KBM-7 (cell line): Measurements from ENCODE around the gene CRACR2B.

Source experiments
- DNase-seq: peaks from one replicate; pipeline ENCODE4 v3.0.0-alpha.2; 2015
- in situ Hi-C: fragments of 300-500 bp; cut with MboI; formaldehyde crosslinking; loops from 2 replicates; pipeline ENCODE4 v1.14.3; 2020; ENCODE audit warnings: low sequenced_read_pairs, low pct_unique_long_range_greater_than_20kb, mixed read lengths

CRACR2B gene

DNA sequence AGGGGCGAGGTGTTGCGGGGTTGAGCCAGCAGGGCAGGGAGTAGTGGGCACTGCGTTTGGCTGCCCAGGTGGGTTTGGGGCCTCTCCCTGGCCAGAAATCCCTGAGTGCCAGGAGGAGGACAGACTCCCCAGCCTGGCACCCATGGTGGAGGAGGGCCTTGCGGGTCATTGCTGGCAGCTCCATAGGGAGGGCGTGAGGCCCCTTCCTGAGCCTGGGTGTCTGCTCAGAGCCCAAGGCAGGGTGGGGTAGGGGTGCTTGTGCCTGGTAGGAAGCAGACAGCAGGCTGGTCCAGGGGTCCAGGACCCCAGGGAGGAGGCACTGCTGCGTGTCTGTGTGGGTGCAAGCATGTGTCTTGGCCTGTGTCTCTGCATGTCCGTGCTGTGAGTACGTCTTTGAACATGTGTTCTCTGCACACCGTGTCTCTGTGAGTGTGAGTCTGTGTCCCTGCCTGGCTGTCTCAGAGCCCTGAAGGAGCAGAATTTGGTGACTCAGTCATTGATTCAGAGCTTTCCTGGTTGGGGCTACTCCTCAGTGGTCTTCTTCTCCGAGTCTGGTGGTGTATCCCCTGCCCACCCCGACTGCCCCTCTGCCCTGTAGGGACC lies 18.9 kb downstream of the CRACR2B start:
- in situ Hi-C loops: no loop called here

DNA sequence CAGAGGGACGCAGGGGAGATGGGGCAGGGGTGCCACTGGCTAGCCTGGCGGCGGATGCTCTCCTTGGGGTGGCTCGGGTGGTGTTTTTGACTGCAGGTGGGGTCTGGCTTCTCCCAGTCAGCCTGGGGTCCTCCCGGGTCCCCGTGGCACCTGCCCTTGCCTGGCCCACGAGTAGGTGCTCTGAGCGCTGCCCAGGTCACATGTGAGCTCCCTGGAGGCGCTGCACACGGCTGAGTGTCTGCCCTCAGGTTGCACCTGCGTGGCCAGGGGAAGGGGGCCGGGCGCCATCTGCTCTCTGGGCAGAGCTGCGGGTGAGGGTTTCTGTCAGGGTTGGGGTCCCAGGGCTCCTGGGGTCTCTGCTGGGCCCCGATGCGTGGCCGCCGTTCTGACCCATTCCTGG lies 20.2 kb downstream of the CRACR2B start:
- in situ Hi-C loops: no loop called here
- DNase-seq: no peak

More for the DNA sequence above, 18.9 kb downstream of the CRACR2B start:
- DNase-seq: no peak

DNA sequence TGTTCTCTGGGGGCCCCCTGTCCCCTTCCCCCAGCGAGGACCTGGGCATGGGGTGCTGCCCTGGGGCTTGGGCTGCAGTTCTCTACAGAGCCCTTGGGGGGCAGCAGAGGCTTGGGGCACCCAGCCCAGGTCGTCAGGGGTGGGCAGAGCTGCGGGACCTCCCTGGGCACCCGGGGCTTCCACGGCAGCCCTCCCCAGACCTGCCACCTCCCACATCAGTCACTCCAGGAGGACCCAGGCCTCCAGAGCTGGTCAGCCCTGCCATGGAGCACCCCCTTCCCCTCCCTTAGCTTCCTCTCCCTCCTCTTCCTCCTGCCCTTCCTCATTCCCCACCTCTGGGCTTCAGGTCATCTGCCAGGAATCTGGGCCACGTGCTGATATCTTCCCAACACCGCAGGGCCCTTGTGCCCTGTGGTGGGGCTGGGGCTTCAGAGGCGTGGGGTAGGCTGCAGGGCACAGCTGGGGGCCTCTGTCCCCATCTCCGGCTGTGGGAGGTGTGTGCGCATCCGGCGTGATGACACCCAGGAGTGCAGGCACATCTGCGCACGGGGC lies 20.7 kb downstream of the CRACR2B start:
- no peak for DNase-seq
- in situ Hi-C loops: no loop called here

DNA sequence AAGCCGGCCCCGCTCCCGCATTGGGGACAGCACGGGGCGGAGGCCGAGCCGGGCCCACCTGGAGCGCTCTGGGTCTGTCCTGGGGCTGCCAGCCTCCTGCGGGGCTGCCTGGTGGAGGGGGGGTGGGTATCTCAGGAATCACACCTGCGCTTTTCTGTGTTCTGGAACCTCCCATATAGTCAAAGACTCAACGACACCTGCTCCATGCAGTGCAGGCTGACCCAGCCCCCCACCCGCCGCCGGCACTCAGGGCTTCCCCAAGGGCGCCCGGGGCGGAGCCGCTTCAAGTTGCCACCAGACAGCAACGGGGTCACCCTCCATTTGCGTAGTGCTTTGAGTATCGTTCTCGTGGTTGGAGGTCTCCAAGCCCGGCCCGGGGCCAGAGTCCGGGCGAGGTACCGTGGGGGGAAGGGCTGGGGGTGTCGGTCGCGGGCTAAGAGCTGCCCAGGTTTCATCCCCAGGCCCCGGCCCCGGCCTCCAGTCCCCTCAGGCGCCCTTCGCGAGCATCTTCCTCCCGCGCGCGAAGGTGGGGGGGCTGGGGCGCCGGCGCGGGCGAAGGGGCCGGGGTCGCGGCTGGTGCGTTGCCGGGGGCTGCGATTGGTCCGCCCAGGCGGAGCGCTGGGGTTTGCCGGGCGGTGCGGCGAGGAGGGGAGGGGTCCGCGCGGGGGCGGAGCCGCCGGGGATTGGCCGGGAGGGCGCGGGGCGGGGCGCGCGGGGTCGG lies 21.5 kb downstream of the CRACR2B start:
- DNase-seq: no peak
- in situ Hi-C loops: no loop called here

DNA sequence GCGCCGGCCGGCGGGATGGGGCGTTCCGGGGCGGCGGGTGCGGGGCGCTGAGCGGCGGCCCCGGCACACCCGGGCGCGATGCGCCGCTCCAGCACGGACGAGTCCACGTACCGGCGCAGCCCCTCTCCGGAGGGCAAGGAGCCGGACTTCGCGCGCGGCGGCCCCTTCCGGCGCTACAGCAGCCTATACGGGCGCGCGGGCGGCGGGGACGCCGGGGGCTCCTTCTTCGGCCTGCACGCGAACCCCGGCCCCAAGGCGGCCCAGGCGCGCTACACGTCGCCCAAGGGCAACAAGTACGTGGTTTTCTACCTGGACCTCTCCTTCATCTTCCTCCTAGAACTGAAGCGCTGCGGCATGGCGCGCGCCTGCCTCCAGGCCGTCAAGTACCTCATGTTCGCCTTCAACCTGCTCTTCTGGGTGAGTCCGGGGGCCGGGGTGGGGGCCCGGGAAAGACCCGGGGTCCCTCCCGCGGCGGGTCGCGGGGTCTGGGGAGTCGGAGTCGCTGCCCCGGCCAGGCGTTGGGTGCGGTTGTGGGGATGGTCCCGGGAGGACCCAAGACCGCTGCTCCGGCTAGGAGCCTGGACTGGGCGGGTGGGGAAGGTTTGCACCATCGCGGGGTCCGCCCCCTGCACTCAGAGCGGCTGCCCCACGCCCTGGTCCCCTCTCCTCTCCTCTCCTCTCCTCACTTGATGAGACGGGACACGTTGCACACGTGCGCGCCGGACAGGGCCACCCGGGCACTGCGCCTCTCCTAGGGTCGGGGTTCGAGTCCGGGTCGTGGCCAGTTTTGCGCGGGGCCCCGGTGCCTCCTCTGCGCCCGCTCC lies 22.4 kb downstream of the CRACR2B start:
- DNase-seq: no peak
- in situ Hi-C loops: no loop called here

DNA sequence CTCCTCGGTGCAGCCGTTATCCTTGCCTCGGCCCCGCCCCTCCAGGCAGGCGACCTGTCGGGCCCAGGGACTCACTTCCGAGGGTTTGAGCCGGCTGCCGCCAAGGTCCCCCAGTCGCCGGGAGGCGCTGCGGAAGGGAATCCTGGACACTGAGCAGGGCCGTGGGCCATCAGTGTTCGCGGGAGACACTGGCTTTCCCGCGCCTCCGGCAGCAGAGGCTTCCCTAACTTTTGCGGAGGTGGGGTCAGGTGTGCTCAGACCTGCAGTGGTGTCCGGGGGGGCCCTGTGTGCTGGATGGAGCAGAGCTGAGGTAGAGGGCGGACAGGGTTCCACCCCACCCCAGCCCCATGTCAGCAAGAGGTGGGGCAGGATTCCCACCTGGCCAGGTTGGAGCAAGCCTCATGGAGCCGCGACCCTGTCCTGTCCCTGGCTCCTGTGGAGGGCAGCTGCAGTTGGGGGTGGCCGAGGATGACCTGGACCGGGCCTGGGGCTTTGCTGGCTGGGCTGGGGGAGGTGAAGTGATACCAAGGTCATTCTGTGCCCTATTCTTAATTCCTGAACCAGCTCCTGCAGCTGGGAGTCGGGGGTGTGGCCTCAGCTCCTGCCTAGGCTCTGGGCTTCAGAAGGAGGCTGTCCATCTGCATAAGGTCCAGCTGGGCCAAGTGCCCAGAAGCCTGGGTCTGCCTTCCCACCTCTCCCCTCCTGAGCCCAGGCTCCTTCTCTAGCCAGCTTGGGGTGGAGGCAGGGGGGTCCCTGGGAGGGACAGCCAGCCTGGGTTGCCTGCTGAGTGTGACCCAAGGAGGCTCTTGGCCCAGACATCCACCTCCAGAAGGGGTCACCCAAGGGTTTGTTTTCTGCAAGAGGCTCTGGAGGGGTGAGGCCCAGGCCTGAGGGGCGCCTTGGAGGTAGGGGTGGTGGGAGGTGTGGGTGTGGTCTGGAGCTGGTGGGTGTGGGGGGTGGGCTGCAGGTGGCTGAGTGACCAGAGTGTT lies 23.4 kb downstream of the CRACR2B start:
- in situ Hi-C loops: no loop called here
- DNase-seq: no peak

DNA sequence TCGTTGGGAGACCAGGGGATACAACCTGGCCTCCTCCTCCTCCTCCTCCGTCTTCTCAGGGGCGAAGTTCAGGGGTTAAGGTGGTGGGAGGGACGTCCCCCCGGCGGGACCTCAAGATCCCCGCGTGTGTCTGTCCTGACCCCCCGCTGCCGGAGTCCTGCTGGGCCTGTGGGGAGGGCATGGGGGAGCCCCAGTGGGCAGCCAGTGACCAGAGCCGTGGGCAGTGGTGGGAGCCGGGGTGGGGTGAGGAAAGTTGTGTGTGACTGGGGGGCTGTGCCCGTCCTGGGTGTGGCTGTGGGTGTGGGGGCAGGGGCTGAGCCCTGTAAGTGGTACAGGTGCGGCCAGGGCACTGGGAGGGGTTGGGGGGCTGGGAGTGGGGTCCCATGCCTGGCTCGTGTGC lies 25.0 kb downstream of the CRACR2B start:
- no peak for DNase-seq
- in situ Hi-C loops: no loop called here

DNA sequence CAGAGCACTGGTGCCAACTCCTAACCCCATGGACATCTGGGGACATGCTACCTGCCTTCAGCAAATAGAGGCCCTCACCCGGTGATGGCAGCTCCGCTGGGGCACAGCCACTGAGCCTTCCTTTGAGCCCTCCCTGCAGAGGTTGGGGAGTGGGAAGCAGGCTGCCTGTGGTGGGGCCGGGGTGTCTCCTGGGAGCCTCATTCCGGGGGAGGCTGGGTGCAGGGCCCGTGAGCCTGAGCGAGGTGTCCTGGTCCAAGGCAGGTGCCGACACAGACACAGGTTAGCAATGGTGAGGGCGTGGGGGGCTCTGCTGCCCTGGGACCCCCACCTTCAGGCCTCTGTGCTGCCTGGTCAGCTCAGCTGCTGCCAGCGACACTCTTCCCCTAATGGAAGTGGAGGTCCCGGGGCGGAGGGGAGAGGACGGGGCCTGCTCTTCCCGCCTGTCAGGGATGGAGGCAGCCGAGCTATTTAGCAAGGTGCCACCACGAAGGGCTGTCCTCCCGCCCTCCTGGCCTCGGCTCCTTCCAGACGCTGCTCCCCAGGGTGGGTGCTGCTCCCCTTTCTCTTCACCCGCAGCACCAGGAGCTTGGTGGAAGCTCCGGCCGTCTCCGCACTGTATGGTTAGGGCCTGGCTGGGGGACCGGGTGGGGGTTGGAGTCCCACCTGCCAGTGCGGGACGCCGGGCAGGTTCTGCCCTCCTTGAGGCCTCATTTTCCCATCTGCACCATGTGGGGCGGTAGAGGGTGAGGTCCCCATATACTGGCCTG lies 26.1 kb downstream of the CRACR2B start:
- in situ Hi-C loops: no loop called here
- DNase-seq: no peak

DNA sequence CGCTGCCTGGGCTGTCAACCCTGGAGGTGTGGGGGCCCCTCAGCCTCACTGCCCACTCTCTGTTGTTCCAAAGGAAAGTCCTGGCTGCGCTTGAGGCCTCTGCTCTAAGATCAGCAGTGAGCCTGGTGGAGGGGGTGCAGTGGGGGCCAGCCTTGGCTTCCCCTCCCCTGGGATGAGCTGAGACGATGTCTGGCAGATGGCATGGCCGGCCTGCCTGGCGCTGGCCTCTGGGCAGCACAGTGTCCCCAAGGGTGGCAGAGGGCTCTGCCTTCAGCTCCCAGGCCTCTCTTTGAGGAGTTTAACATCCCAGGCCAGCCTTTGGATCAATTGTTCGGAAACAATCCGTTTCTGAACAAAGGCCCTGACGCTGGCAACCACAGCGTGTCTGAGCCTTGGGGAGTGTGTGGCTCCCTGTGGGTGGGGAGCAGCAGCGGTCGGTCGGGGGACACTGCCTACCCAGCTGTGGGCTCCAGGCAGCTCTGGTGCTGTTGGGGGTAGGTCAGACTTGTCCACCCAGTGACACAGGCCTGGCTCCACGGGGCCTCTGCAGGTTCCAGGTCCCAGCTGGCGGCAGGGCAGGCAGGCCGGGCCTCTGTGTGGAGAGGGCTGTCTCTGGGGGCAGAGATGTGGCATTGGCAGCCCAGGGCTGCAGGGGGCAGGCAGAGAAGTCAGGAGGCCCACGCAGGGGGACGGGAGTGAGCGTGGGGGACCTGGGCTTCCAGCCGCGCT lies 27.0 kb downstream of the CRACR2B start:
- in situ Hi-C loops: no loop called here
- no peak for DNase-seq

DNA sequence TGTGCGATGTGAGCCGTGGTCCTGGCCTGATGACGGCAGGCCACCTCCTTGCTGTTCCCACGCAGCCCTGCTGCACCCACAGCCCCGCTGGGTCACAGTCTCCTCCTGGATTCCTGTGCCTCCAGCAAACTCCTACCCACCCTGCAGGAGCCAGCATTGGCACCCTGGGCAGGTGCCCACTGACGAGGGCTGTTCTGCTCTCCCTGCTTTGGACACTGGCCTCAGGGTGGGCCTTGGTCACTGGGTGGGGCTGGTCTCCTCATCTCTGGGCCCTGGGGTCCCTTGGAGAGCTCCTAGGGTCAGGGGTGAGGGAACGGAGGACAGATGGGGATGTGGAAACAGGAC lies 27.6 kb downstream of the CRACR2B start:
- no peak for DNase-seq
- in situ Hi-C loops: no loop called here

DNA sequence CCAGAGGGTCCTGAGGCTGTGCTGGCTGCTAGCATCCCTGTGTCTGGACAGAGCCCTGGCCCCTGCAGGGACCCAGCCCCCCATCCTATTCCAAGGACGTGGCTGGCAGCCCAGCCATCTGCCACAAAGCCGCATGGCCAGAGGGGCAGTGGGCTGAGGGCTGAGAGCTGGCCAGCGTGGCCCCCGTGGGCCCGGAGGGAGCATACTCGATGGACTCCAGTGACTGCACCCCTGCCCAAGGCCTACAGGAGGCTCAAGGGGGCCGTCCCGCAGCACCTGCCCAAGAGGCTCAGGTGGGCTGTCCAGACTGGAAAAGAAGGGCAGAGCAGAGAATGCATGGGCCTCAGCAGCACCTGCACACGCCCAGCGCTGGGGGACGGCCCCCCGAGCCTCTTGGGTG lies 28.1 kb downstream of the CRACR2B start:
- in situ Hi-C loops: no loop called here
- no peak for DNase-seq

DNA sequence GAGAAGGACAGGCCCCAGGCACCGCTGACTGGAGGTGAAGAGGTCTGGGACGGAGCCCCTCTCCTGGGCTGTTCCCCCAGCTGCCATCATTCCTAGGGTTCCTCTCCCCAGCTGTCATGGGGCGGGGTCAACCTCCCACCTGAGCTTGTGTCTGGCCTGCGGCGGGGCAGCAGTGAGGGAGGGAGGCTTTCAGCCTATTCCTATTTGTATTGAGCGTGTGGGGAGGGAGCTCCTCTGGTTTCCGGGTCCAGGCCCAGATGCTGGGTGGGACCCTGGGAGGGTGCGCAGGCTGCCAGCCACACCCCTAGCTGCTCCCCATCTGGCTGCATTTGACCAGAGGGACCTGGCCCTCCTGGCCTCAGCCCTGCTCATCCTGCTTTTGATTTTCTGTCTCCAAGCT lies 28.7 kb downstream of the CRACR2B start:
- DNase-seq: no peak
- in situ Hi-C loops: no loop called here

DNA sequence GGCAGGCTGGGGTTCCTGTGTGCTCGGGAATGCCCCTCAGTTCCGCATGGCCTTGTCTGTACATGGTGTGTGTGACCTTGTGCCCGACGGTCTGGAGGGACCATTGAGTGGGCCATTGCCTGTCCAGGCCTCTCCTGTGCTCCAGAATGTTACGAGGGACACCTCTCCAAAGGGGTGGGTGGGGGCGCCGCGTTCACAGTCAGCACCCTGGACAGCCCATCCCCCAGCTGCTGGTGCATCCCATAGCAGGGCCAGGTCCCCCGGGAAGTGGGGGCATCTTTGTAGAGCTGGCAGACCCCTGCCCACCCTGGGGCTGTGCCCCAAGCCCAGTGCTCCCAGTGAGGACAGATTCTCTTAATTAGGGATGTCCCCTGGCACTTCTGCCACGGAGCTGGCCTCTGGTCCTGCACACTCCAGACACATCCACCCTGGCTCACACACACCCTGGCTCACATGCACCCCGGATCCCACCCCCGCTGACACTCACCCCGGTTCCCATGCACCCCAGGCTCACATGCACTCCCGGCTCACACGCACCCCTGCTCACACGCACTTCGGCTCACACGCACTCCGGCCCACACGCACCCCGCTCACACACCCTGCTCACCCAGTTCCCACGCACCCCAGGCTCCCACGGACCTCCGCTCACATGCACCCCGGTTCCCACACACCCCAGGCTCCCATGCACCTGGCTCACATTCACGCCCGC lies 30.5 kb downstream of the CRACR2B start:
- in situ Hi-C loops: no loop called here
- DNase-seq: no peak

DNA sequence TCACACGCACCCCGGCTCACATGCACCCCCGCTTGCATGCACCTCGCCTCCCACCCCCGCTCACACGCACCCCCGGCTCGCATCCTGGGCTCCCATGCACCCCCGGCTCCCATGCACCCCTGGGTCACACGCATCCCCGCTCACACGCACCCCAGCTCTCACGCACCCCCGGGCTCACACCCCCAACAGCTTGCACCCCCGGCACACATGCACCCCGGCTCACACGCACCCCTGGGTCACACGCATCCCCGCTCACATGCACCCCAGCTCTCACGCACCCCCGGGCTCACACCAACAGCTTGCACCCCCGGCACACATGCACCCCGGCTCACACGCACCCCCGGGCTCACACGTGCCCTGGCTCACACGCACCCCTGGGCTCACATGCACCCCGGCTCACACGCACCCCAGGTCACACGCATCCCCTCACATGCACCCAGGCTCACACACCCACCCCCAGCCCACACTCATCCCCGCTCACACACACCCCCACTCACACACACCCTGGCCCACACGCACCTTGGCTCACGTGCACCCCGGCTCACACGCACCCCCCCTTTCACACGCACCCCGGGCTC lies 31.1 kb downstream of the CRACR2B start:
- in situ Hi-C loops: no loop called here
- no peak for DNase-seq

DNA sequence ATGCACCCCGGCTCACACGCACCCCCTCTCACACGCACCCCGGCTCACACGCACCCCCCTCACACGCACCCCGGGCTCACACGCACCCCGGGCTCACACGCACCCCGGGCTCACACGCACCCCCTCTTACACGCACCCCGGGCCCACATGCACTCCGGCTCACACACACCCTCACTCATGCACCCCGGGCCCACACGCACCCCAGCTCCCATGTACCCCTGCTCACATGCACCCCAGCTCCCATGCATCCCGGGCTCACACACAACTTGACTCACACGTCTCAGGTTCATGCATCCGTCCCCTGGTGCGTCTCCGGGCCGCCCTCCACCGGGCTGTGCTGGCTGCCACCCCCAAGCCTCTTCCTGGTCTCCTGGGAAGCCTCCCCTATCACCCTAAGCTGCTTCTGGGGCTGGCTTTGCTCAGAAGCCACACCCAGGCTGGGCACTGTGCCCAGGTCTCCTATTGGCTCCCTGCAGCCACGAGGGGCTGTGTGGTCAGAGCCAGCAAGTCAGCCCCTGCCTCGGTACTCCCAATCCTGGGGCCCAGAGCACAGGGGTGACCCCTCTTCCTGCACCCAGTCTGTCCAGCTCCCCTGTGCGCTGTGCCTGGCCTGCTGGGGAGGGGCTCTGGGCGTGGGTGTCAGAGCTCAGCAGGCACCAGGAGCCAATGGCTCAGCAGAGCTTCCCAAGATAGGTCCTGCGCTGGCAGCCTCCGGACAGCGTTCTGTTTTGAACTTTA lies 31.8 kb downstream of the CRACR2B start:
- in situ Hi-C loops: no loop called here
- no peak for DNase-seq
